LNCAP (cell line): ENCODE results near the gene LMCD1.

ENCODE experiments used
- TF ChIP-seq, protein P1 (sequence below): fragments of 450-650 bp; IDR thresholded peaks from 2 replicates; pipeline ENCODE4 v1.5.1; 2017; ENCODE audit warnings: mild to moderate bottlenecking

Gene LMCD1

DNA sequence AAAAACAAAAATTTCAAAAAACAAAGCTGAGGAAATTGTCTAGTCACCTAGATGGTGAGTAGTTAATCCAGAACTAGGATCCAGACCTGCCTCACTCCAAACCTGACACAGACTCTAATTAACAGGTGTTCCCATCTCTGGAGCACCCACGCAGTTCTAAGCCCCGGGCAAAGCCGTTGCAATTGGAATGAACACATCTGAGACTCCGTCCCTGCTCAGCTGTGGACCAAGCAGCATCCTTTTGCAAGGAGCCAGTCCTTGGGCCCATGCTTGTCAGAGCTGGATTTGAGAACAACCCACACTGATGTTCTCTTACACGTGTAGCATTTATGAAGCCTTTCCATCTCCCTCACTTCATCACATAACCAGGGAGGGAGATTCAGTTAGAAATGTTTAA, 54.8 kb downstream of the LMCD1 start:
- TF ChIP-seq, protein P1, sequence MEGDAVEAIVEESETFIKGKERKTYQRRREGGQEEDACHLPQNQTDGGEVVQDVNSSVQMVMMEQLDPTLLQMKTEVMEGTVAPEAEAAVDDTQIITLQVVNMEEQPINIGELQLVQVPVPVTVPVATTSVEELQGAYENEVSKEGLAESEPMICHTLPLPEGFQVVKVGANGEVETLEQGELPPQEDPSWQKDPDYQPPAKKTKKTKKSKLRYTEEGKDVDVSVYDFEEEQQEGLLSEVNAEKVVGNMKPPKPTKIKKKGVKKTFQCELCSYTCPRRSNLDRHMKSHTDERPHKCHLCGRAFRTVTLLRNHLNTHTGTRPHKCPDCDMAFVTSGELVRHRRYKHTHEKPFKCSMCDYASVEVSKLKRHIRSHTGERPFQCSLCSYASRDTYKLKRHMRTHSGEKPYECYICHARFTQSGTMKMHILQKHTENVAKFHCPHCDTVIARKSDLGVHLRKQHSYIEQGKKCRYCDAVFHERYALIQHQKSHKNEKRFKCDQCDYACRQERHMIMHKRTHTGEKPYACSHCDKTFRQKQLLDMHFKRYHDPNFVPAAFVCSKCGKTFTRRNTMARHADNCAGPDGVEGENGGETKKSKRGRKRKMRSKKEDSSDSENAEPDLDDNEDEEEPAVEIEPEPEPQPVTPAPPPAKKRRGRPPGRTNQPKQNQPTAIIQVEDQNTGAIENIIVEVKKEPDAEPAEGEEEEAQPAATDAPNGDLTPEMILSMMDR, result no peak

DNA sequence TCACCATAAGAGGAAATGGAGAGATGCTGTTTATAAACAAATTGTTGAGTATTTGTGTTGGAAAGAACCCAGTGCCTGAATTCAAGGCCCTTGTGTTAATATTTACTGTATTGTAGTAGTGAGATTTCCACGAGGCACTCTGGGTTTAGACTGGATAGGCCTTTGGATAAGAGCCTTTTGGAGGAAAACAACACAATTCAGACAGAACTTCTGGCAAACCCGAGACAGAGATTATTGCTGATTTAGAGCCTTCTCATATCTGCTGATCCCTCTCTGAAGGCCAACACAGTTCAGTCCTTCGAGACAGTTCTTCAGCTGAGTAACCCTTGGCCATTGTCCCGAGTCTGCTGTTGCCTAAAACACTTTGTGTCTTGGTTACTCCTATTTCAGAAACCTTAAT, 55.7 kb downstream of the LMCD1 start:
- TF ChIP-seq, protein P1, result no peak

DNA sequence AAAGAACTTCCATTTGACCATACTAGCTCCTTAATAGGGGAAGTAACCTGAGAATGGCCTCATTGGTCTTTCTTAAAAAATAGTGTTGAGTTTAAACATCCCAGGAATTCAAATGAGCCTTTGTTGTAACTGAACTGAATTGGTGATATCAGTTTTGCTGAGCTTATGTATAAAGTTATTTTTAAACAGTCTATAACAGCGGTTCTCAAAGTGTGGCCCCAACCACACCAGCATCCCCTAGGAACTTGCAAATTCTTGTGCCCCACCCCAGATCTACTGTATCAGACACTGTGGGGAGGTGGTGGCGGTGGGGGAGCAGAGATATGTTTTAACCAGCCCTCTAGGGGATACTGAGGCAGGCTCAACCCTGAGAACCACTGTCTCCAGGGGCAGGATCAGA, 57.0 kb downstream of the LMCD1 start:
- TF ChIP-seq, protein P1, result no peak

DNA sequence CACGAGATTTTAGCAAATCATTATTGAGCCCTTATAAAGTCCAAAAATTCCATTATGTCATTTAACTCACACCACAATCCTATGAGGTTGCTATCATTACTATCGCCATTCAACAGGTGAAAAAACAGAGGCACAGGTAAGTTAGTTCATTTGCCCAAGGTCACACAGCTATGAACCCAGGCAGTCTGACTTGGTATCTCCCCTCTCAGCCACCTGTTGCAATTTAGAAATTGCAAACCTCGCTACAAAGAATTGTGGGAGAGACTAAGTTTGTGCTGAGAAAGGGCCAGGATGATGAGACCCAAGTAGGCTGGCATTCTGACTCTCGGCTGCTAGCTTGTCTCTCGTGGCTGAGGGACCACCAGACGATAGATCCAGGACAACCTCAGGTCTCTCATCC, 57.7 kb downstream of the LMCD1 start:
- TF ChIP-seq, protein P1, result no peak

DNA sequence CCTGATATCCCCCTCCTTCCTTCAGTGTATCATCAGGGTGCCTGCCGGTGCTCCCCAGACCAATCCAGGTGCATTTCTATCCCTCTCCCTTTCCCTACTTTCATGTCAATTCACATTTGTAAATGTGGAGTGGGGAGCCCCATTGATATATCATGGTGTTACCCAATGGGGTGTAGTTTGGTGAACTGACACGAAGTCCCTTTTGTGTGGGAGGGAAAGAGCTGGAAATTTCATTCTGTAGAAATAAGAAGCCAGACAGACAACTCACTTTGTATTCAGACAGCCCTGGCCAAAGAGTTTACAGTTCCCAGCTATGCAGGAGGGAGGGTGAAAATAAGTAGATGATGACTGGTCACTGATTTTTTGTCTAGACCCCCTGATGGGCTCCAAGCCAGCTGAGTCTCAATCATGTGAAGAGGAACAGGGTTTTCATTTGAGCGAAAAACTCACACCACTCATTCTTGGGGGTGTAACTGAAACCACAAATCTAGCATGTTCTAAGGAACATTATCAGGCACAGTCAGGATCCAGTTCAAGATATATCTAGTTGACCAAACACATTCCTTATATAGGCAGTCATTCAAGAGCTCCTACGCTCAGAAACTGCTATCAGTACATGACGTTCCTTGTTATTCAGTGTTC, 58.9 kb downstream of the LMCD1 start:
- TF ChIP-seq, protein P1, result no peak

DNA sequence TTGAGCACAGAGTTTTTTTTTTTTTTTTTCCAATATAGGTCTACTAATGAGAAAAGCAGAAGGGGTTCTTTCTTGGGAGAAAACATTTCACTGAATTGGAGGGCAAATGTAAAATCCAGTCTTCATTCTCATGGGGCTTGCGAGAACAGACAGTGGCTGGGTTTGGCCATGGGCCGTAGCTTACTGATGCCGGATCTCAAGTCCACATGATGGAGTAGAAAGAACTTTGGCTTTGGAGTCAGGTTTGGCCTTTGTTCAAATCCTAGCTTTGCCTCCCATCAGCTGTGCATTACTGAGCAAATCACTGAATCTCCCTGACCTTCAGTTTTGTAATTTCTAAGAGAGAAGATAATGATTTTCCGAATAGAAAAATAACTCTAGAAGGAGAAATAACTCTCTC, 59.7 kb downstream of the LMCD1 start:
- TF ChIP-seq, protein P1, result no peak

DNA sequence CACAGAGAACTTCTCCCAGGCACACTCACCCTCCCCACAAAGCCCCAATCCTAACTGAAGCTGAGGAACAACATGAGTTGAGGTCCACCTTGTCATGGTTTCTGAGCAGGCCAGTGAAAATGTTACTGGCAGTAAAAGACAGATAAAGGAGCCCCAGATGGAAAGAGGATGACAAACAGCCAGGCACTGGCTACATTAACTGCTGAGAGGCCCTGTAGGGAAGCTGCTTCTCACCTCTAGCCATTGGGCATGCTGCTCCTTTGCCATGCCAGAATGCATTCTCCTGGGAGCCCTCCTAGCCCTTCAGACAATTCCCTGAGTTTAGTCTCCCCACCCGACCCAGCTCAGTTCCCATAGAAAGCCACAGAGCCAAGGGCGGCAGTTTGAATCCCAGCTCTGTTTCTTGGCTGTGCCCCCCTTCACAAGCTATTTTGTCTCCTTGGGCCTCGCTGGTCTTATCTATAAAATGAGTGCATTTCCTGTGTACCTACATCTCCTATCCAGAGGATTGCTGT, 60.5 kb downstream of the LMCD1 start:
- TF ChIP-seq, protein P1, result no peak

DNA sequence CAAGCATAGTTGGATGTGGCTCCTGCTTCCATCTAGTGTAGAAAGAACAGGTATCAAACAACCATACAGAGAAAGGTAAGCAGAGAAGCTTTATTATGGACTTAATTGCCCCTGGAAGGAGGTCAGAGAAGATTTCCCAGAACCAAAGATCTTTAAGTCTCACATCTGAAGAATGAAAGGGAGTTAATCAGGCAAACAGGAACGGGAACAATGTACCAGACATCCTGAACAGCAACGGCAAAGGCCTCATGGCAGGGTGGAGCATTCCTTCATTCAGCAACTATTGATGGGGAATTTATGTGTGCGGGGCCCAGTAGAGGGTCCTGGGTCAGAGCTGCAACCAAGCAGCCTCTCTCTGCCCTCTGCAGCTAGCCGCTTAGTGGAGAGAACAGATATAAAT, 61.5 kb downstream of the LMCD1 start:
- TF ChIP-seq, protein P1, result no peak
